SK-N-SH (cell line): Measurements from ENCODE around the gene RPAP2. TPM values are rescaled to one million over a fixed set of nuclear protein-coding genes. Genes with fewer than 3 reads are reported as not detected.
"Not testable (repeated sequence)": the region's sequence is repeated elsewhere in the genome, so short reads cannot be mapped to it uniquely, and the experiment has no call there.

ENCODE experiments used
- CTCF ChIA-PET: fragments of 300-600, 350-600 bp; formaldehyde crosslinking; extraction: SDS; loops from one replicate; lab custom pipeline; 2021; lab: Yijun Ruan, JAX
- POLR2A ChIA-PET: fragments of 350-600 bp; sonication (Branson Sonifier 250); formaldehyde crosslinking; extraction: SDS; loops from one replicate; lab custom pipeline; 2020; ENCODE audit warnings: antibody characterized with exemption, inconsistent platforms; lab: Yijun Ruan, JAX
- DNase-seq: peaks from one replicate; pipeline ENCODE4 v3.0.0; 2012
- H2AFZ ChIP-seq: fragments of 200-600 bp; sonication (generic); 2 replicates; pipeline ENCODE4 v1.8.1; 2016; ENCODE audit warnings: antibody characterized with exemption, mild to moderate bottlenecking, low read depth
- H3F3A ChIP-seq: fragments of 200-600 bp; sonication (generic); replicated peaks from 2 replicates; pipeline ENCODE3; 2016; ENCODE audit warnings: antibody characterized with exemption, mild to moderate bottlenecking; ENCODE audit not compliant: insufficient read depth
- H3K27ac ChIP-seq, 2 experiments: fragments of 200-500 bp in 1 of 2; fragments of 200-600 bp in 1 of 2; sonication (Bioruptor generic) in 1 of 2; sonication (generic), shearing (Covaris generic) in 1 of 2; 2 replicates each; pipeline versions ENCODE4 v1.5.1 to v1.6.1; 2014 to 2016; ENCODE audit warnings: low read depth in 2 of 2, inconsistent platforms in 1 of 2, low read length in 1 of 2, mild to moderate bottlenecking in 1 of 2, mixed read lengths in 1 of 2
- H3K27me3 ChIP-seq: fragments of 200-600 bp; sonication (generic), shearing (Covaris generic); 2 replicates; pipeline ENCODE4 v1.6.1; 2016; ENCODE audit warnings: mixed run types; ENCODE audit not compliant: insufficient read depth
- H3K36me3 ChIP-seq, 2 experiments: fragments of 200-500 bp in 1 of 2; fragments of 200-600 bp in 1 of 2; sonication (Bioruptor generic) in 1 of 2; sonication (generic) in 1 of 2; replicated peaks in 1 of 2; 2 replicates each; pipeline versions ENCODE3 to v1.5.1; 2014 to 2016; ENCODE audit warnings: low read length in 1 of 2, mild to moderate bottlenecking in 1 of 2; ENCODE audit not compliant: insufficient read depth in 2 of 2, control insufficient read depth in 1 of 2
- H3K4me1 ChIP-seq, 2 experiments: fragments of 200-500 bp in 1 of 2; fragments of 200-600 bp in 1 of 2; sonication (Bioruptor generic) in 1 of 2; sonication (generic), shearing (Covaris generic) in 1 of 2; 2 replicates each; pipeline versions ENCODE4 v1.5.1 to v1.6.1; 2014 to 2016; ENCODE audit warnings: low read depth in 1 of 2, low read length in 1 of 2, mixed run types in 1 of 2; ENCODE audit not compliant: insufficient read depth in 2 of 2, control insufficient read depth in 1 of 2
- H3K4me2 ChIP-seq: fragments of 200-600 bp; sonication (generic), shearing (Covaris generic); 2 replicates; pipeline ENCODE4 v1.6.1; 2017; ENCODE audit warnings: mixed run types
- H3K4me3 ChIP-seq, 2 experiments: fragments of 200-500 bp in 1 of 2; fragments of 200-600 bp in 1 of 2; sonication (Bioruptor generic) in 1 of 2; sonication (generic), shearing (Covaris generic) in 1 of 2; 2 replicates each; pipeline versions ENCODE4 v1.5.1 to v1.8.1; 2014 to 2016; ENCODE audit warnings: low read depth in 2 of 2, inconsistent platforms in 1 of 2, low read length in 1 of 2, mild to moderate bottlenecking in 1 of 2, mixed read lengths in 1 of 2, moderate library complexity in 1 of 2
- H3K79me2 ChIP-seq: fragments of 200-600 bp; sonication (generic); 2 replicates; pipeline ENCODE4 v1.8.1; 2017; ENCODE audit warnings: mild to moderate bottlenecking; ENCODE audit not compliant: insufficient read depth
- H3K9ac ChIP-seq: fragments of 200-600 bp; sonication (generic); 2 replicates; pipeline ENCODE4 v1.6.1; 2017; ENCODE audit warnings: mixed run types
- H3K9me2 ChIP-seq: fragments of 200-600 bp; sonication (generic); 2 replicates; pipeline ENCODE4 v1.6.1; 2017; ENCODE audit warnings: mixed run types
- H3K9me3 ChIP-seq: fragments of 200-600 bp; sonication (generic); 2 replicates; pipeline ENCODE4 v1.6.1; 2017; ENCODE audit warnings: mixed run types, mild to moderate bottlenecking, moderate library complexity
- H4K20me1 ChIP-seq: fragments of 200-600 bp; sonication (generic); 2 replicates; pipeline ENCODE4 v1.6.1; 2017; ENCODE audit warnings: mild to moderate bottlenecking, mixed run types; ENCODE audit not compliant: insufficient read depth
- FOXJ3 ChIP-seq: sonication (generic); formaldehyde crosslinking; IDR thresholded peaks from 2 replicates; pipeline ENCODE4 v1.5.1; 2020; ENCODE audit warnings: mild to moderate bottlenecking, missing genetic modification reagents
- MEF2A ChIP-seq: IDR thresholded peaks from 2 replicates; pipeline ENCODE4 v1.4.0; 2012; ENCODE audit warnings: low read depth, borderline replicate concordance
- RAD21 ChIP-seq: IDR thresholded peaks from 2 replicates; pipeline ENCODE4 v1.6.1; 2012; ENCODE audit warnings: mild to moderate bottlenecking, low read length
- RCOR1 ChIP-seq: fragments of 150-350 bp; IDR thresholded peaks from 2 replicates; pipeline ENCODE4 v1.6.1; 2017; ENCODE audit warnings: antibody characterized with exemption, low read length
- RXRA ChIP-seq: IDR thresholded peaks from 2 replicates; pipeline ENCODE4 v1.4.0; 2012; ENCODE audit warnings: low read depth, mild to moderate bottlenecking, borderline replicate concordance
- TEAD4 ChIP-seq: IDR thresholded peaks from 2 replicates; pipeline ENCODE4 v1.4.0; 2012; ENCODE audit warnings: mild to moderate bottlenecking, borderline replicate concordance; ENCODE audit not compliant: insufficient read depth
- WGBS: methylation state at CpG from one replicate; pipeline ENCODE4 v1.1.6; 2017; ENCODE audit warnings: low lambda C conversion rate; 5-methylcytosine and 5-hydroxymethylcytosine counted together
- polyA plus RNA-seq, 3 experiments: library from polyadenylated mRNA; depleted of rRNA; stranded (reverse); fragments of >200 nt; gene quantifications; 2 replicates each; pipeline ENCODE4 v1.2.3, GENCODE V29; 2012
- TF ChIP-seq, protein P1 (sequence below): IDR thresholded peaks from 2 replicates; pipeline ENCODE4 v1.4.0; 2012; ENCODE audit warnings: low read depth

Gene RPAP2
- polyA plus RNA-seq, 1 of the 3 experiments (the other 2 are of a cell fraction) = 3.4 TPM

DNA sequence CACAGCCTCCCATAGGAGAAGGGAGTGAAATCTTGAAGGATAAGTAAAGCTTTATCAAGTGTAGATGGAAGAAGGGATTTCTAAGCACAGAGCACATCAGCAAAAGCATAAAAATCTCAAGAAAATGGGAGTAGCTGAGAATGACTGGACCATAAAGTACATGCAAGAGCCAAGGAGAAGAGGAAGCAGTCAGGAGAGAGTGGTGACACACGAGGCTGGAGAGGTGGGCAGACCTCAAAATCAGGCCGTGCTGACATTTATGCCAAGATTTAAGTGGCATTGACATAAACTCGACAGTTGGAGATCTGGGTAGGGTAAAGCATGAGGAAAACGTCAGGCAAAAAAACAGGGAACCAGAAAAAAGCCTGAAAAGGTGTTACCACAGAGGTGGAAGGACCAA lies 125.5 kb downstream of the RPAP2 start (continued):
- TF ChIP-seq FOXJ3 (CRISPR knock-in tag) = no peak
- TF ChIP-seq MEF2A = no peak
- no peak for TF ChIP-seq RAD21
- no peak for TF ChIP-seq RCOR1

DNA sequence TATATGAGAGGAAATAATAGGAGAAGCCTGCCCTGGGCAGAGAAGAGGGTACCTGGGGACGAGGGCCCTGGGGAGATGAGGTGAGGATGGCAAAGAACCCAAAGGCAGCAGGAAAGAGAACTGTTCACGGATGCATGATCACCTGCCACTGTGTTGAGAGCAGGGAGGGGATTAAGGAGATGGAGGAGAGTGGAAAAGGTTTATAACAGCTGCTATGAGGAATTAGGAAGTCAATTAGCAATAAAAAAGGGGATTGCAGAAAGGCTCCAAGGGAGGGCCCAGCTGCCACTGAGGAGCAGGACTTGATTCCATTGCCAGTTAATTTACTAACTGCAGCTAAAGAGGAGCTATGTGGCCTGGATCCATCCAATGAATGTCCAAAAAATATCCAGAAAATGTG lies 126.8 kb downstream of the RPAP2 start:
- Histone ChIP-seq H3K36me3 (no peaks in the 10 kb centered on the region), H3K79me2 (no peaks in the 10 kb centered on the region), H2AFZ (no peak overlapping the region), H3K9me2 (no peaks in the 10 kb centered on the region), H3K9me3 (no peaks in the 10 kb centered on the region), H3K4me2 (no peak overlapping the region), H3K4me1 (no peaks in the 10 kb centered on the region), H3F3A (no peaks in the 10 kb centered on the region), H4K20me1 (no peaks in the 10 kb centered on the region), H3K27ac (no peak overlapping the region), H3K27me3 (no peaks in the 10 kb centered on the region; the same call in 1 of the 2 replicates), H3K4me3 (no peak overlapping the region), H3K9ac (no peak overlapping the region)
- TF ChIP-seq, protein P1, sequence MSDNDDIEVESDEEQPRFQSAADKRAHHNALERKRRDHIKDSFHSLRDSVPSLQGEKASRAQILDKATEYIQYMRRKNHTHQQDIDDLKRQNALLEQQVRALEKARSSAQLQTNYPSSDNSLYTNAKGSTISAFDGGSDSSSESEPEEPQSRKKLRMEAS = no peak
- POLR2A ChIA-PET = no interaction called here
- CTCF ChIA-PET = no interaction called here
- 45% methylated on average over 2 of the region's 2 CpGs for WGBS
- no peak for DNase-seq

DNA sequence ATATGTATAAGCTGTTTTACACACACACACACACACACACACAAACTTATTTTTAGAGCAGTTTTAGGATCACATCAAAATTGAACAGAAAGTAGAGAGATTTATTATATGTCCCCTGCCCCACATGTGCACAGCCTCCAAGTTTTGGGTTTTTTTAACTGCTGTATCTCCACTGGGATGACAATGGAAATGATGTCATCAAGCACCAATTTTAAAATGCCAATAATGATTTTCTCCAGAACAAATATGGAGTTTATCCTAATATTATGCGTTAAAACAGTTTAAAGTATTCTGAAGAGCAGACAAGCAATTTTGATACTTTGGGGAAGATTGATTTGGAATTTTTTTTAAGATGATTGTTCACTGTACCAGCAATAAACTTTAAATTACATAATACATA lies 131.2 kb downstream of the RPAP2 start:
- Histone ChIP-seq H3K9me2 (no peaks in the 10 kb centered on the region), H4K20me1 (no peaks in the 10 kb centered on the region), H2AFZ (no peak overlapping the region), H3K9ac (no peak overlapping the region), H3K4me3 (no peak overlapping the region), H3K27ac (no peak overlapping the region), H3K36me3 (no peaks in the 10 kb centered on the region), H3K4me2 (no peak overlapping the region), H3F3A (no peaks in the 10 kb centered on the region), H3K27me3 (no peaks in the 10 kb centered on the region; the same call in 1 of the 2 replicates), H3K9me3 (no peaks in the 10 kb centered on the region), H3K79me2 (no peaks in the 10 kb centered on the region), H3K4me1 (no peaks in the 10 kb centered on the region)
- no peak for DNase-seq
- 32% methylated on average over 1 of the region's 1 CpG for WGBS
- ChIA-PET CTCF (interaction anchor here (0.7 kb wide), 1 partner anchor 964 kb away, joined by 3 read pairs; no protein-coding TSS in a partner anchor), POLR2A (no interaction called here)
- TF ChIP-seq MEF2A = no peak
- TF ChIP-seq RXRA = no peak
- TF ChIP-seq TEAD4 = no peak

DNA sequence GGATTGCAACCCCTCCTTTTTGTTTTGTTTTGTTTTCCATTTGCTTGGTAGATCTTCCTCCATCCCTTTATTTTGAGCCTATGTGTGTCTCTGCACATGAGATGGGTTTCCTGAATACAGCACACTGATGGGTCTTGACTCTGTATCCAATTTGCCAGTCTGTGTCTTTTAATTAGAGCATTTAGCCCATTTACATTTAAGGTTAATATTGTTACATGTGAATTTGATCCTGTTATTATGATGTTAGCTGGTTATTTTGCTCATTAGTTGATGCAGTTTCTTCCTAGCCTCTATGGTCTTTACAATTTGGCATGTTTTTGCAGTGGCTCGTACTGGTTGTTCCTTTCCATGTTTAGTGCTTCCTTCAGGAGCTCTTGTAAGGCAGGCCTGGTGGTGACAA lies 135.7 kb downstream of the RPAP2 start:
- H3K4me2 ChIP-seq, H3K9me3 ChIP-seq, H3F3A ChIP-seq, H3K27me3 ChIP-seq, H3K9ac ChIP-seq, POLR2A ChIA-PET, H3K27ac ChIP-seq, H3K9me2 ChIP-seq, CTCF ChIA-PET, H3K79me2 ChIP-seq, H3K36me3 ChIP-seq, H3K4me3 ChIP-seq, DNase-seq, H4K20me1 ChIP-seq, H2AFZ ChIP-seq, H3K4me1 ChIP-seq: not testable (repeated sequence)
- 11% methylated on average over 1 of the region's 1 CpG for WGBS
